Transverse colon (tissue), 4 donors: Measurements from ENCODE around the gene IMPG2.

Experiments used
- CTCF ChIP-seq, 5 experiments: fragments of 200-600 bp in 3 of 5; fragments of 450-650 bp in 2 of 5; sonication (generic) in 3 of 5; IDR thresholded peaks; 1 replicate in 2 of 5; 2 replicates in 3 of 5; pipeline ENCODE4 v1.5.1; 2016 to 2017; ENCODE audit warnings: antibody characterized with exemption in 5 of 5, inconsistent platforms in 3 of 5, mild to moderate bottlenecking in 2 of 5, moderate library complexity in 1 of 5
- EP300 ChIP-seq: sonication (generic); formaldehyde crosslinking; IDR thresholded peaks from one replicate; pipeline ENCODE4 v1.6.1; 2017; ENCODE audit warnings: antibody characterized with exemption, low read depth
- POLR2A ChIP-seq: fragments of 450-650 bp; IDR thresholded peaks from one replicate; pipeline ENCODE4 v1.6.1; 2016; ENCODE audit warnings: antibody characterized with exemption, mild to moderate bottlenecking, moderate library complexity
- POLR2AphosphoS5 ChIP-seq, 3 donors: sonication (generic); formaldehyde crosslinking; IDR thresholded peaks; one replicate each; pipeline ENCODE4 v1.6.1; 2016; ENCODE audit warnings: antibody characterized with exemption in 3 of 3

- TF ChIP-seq CTCF (IDR thresholded peaks at IDR 0.05) (no peak), POLR2AphosphoS5 (IDR thresholded peaks at IDR 0.05) (no peak), POLR2A (no peak), EP300 (no peak)
Measured at GRCh38 chr3:101284757-101285156, 35.6 kb downstream of the IMPG2 start.
